NCI-H1436 treated with DMSO at 0.1 percent for 48 hours (cell line): ENCODE results near the gene GCSAM.
"Not testable (repeated sequence)": the region's sequence is repeated elsewhere in the genome, so short reads cannot be mapped to it uniquely, and the experiment has no call there.

ENCODE experiments used
- DNase-seq: peaks from one replicate; lab custom pipeline; 2025; lab: John Stamatoyannopoulos, UW

The GCSAM gene

DNA sequence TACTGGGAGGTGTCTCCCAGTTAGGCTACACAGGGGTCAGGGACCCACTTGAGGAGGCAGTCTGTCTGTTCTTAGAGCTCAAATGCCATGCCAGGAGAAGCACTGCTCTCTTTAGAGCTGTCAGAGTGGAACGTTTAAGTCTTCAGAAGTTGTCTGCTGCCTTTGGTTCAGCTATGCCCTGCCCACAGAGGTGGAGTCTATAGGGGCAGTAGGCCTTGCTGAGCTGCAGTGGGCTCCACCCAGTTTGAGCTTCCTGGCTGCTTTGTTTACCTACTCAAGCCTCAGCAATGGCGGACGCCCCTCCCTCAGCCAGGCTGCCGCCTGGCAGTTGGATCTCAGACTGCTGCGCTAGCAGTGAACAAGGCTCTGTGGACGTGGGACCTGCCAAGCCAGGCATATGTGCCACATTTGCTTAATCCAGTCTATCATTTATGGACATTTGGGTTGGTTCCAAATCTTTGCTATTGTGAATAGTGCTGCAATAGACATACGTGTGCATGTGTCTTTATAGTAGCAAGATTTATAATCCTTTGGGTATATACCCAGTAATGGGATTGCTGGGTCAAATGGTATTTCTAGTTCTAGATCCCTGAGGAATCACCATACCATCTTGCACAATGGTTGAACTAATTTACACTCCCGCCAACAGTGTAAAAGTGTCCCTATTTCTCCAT, 60.5 kb downstream of the GCSAM start:
- not testable (repeated sequence) for DNase-seq
